GM12873 (cell line): ENCODE results near the gene ROBO1.

Experiments used
- TF ChIP-seq, protein P1 (sequence below): IDR thresholded peaks from 2 replicates; pipeline ENCODE4 v1.5.1; 2012; ENCODE audit warnings: low read depth, mild to moderate bottlenecking, moderate library complexity, low read length, control low read depth; ENCODE audit not compliant: insufficient read depth; ENCODE audit errors: missing control alignments

ROBO1 gene

DNA sequence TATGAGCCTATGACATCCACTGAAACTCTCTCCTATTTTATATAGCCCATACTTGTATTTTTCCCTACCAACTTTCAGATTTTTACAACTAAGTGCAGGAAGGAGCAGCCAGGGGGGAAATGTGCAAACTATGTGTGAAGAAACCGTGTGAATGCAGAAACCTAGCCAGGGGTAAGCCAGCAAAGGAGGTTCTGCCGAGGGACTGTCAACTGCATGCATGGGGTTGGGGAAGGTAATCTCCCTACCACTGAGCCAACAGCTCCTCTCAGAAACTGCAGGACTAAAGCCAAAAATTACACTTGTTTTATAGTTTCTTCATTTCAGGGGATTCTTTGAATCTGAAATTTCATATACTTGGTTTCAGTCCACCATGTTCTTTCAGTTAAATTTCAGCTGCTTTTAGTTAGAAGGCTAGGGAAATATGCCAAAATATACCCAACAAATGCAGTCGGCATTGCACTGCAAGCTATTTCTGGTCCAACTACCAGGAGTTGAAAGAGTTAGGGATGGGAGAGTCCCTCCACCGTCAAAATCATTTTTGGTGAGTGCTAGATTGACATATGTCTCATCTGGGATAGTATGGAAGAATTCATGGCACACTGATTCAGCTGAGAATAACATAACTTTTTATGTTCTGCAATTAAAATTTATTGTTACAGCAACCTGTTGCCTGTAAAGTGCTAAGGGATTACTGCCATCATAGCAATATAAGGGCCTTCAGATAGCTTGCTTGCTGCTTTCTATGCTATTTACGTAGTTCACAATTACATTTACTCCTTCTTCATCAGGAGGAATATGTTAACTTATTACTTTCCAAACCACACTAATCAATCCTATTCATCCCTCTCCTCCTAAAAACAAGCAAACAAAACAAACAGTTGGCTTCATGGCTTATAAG lies 904.2 kb downstream of the ROBO1 start:
- TF ChIP-seq, protein P1, sequence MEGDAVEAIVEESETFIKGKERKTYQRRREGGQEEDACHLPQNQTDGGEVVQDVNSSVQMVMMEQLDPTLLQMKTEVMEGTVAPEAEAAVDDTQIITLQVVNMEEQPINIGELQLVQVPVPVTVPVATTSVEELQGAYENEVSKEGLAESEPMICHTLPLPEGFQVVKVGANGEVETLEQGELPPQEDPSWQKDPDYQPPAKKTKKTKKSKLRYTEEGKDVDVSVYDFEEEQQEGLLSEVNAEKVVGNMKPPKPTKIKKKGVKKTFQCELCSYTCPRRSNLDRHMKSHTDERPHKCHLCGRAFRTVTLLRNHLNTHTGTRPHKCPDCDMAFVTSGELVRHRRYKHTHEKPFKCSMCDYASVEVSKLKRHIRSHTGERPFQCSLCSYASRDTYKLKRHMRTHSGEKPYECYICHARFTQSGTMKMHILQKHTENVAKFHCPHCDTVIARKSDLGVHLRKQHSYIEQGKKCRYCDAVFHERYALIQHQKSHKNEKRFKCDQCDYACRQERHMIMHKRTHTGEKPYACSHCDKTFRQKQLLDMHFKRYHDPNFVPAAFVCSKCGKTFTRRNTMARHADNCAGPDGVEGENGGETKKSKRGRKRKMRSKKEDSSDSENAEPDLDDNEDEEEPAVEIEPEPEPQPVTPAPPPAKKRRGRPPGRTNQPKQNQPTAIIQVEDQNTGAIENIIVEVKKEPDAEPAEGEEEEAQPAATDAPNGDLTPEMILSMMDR: no peak

DNA sequence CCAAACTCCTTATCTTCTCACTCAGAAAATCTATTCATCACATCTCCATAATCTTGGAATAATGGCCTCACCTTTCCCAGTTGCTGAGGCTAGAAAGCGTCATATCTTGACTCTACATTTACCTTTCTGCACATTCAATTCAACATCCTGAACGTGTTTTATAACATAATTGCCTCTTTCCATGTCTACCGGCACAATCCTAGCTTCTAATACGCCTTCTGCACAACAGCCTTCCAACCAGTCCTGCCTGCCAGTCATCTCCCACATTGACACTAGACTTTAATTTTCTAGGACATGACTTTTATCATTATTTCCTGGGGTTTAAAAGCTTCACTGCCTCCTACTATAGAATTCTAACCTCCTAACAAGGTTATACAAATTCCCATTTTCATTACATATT lies 906.6 kb downstream of the ROBO1 start:
- TF ChIP-seq, protein P1: no peak

DNA sequence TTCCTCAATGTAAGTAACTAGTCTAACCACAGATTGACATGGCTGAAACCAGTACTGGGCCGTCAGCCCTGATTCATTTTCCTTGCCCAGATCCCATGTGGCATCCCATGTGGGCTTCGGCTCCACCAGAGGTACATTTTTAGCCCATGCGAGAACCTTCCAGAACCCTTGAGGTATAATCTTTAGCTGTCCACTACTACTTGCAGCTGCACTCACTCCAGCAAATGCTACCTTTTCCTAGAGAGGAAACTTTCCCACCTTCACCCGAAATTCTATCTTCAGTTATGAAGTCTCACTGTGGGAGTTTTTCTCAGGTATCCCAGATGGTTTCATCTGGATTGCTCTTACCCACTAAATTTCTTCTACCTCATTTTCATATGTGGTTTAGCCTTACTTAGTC lies 907.2 kb downstream of the ROBO1 start:
- TF ChIP-seq, protein P1: no peak

DNA sequence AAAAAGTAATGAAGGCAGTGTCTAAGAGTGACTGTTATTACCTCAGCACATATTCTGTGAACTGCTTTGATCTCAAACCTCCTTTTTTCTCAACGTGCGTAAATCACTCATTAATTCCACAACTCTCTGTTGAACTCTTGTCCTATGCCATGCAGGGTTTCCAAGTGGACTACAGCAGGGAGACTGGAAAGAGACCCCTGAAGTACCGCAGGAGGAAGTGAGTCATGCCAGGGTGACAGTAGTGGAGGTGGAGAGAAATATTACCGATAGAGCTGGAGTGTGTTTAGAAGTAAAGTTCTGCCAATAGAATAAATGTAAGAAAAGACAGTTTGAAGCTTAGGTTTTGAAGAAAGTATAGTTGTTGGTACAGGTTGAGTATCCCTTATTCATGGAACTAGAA lies 908.9 kb downstream of the ROBO1 start:
- TF ChIP-seq, protein P1: no peak

DNA sequence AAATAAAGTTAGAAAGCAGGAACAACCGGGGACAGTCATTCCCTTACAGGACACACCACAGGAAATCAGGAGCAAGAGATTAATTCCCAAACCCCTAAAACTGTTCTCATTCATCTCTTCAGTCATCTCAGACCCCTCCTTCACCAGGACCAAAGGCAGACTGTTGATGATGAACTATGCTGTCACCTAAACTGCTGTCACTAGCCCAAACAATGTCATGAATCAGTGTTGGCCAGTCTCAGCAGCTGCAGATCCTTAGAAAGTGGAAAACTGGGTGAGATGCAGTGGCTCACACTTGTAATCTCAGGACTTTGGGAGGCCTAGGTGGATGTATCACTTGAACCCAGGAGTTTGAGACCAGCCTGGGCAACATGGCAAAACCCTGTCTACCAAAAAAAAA lies 909.6 kb downstream of the ROBO1 start:
- TF ChIP-seq, protein P1: no peak

DNA sequence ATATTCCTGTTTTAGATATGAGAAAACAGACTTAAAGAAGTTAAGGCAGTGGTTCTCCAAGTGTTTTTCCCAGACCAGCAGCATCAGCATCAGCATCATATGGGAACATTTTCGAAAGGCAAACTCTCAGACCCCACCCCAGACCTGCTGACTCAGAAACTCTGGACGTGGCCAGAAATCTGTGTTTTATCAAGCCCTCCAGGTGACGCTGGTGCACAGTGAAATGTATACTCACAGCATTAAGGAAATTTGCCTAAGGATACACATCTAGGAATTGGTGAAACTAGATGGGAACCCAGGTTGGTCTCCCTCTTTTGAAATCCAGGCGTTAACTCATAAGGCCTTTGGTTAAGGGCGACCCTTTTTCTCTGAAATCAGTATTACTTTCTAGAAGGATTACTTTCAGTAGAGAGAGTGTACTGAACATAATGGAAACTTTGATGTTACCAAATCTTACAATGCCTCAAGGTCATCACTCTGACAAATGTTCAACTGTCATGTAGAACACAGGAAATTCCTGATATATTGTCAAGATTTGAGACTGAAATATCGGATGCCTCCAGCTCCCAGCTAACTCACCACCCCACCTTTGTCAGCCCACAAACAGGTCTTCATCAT lies 910.2 kb downstream of the ROBO1 start:
- TF ChIP-seq, protein P1: no peak

DNA sequence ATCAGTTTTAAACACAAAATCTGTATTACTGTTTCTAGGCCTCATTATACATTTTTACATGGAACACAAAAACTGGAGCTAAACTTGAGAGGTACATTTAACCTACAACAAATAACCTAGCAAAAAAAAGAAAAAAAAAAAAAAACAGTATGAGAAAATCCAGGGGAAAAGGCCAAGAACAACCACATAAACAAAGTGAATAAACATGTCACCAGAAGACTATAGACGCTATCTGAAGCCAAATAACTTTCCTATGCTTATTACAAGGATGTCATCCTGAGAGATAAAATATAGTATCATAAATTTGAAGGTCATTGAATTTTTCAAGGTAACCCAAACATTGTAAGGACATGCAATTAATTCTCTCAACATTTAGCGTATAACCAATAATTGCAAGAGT lies 911.6 kb downstream of the ROBO1 start:
- TF ChIP-seq, protein P1: no peak
